ENCODE results near the gene ARGFX.
"Not testable (repeated sequence)": the region's sequence is repeated elsewhere in the genome, so short reads cannot be mapped to it uniquely, and the experiment has no call there.

The ARGFX gene

DNA sequence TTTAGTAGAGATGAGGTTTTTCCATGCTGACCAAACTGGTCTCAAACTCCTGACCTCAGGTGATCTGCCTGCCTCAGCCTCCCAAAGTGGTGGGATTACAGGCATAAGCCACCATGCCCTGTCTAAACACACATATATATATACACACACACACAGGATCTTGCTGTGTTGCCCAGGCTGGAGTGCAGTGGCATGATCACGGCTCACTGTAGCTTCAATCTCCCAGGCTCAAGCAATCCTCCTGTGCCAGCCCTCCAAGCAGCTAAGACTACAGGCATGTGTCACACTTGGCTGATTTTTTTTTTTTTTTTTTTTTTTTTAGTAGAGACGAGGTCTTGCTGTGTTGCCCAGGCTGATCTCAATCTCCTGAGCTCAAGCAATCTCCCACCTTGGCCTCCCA lies 32.2 kb downstream of the ARGFX start:
- DNase-seq (ENCODE audit: low spot score): not testable (repeated sequence)

DNA sequence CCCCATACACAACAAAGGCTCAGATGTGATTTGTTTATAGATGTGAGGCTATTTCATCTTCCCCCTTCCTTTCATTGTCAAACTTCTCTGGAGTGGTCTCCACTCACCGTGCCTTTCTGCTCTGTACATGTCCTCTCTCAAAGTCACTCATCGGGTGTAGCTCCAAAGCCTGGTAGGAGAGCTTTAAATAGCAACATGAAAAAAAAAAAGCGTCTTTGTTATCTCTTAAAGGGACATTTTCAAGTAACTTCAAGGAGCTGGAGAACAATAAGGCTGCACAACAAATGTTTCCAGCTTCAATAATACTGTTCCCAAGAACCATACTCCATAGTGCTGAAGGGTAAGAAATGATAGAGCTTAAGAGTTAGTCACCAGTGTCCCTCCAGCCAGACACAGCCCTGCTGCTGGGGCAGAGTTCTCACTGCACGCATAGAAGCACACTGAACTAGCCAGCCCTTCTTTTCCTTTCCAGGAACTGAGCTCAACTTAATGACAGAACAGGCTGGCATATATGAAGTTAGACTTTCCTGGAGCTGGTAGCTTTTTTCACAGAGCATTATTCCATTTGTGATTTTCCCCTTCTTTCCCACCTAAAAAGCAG lies 33.6 kb downstream of the ARGFX start:
- no peak for DNase-seq (ENCODE audit: low spot score)

DNA sequence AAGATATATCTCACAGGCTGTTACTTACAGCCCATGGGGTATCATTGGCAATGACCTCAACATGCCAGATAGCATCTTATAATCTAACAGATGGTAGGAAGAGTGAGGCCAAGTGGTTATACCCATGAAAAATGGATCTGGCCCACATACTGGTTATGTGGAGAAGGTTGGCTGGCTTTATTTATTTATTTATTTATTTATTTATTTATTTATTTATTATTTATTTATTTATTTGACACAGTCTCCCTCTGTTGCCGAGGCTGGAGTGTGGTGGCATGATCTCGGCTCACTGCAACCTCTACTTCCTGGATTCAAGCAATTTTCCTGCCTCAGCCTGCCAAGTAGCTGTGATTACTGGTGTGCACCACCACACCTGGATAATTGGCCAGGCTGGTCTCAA lies 37.0 kb downstream of the ARGFX start:
- no peak for DNase-seq (ENCODE audit: low spot score)

- DNase-seq (ENCODE audit: low spot score): no peak
Observed at GRCh38 chr3:121606106-121606505, 38.4 kb downstream of the ARGFX start.
